Left lobe of liver (tissue), 2 donors: ENCODE data around the gene MBD3L5. TPM values are rescaled to one million over a fixed set of nuclear protein-coding genes. Genes with fewer than 3 reads are reported as not detected.
"Not testable (repeated sequence)": the region's sequence is repeated elsewhere in the genome, so short reads cannot be mapped to it uniquely, and the experiment has no call there.

Experiments used
- ATAC-seq: fragments of 200-7000 bp; cut with Tn5 transposase; one replicate; pipeline ENCODE4 v1.9.1; 2020; ENCODE audit warnings: mild to moderate bottlenecking, moderate library complexity
- DNase-seq: peaks from one replicate; pipeline ENCODE4 v3.0.0-alpha.2; 2020; ENCODE audit warnings: low spot score
- total RNA-seq: library from RNA; stranded (reverse); gene quantifications from one replicate; pipeline ENCODE4 v1.2.1, GENCODE V29; 2021
- donor health status: DM: no; HTN: no; CAD: no; lungs with moderate emphysema.
- donor health status: DM: no; HTN: yes; CAD: no.

Gene MBD3L5
- total RNA-seq, 1 donor from 2014 or later: not detected

- not testable (repeated sequence) for ATAC-seq, DNase-seq
These were observed 21.0 kb downstream of the MBD3L5 start for GRCh38 chr19:7051421-7051820.

DNA sequence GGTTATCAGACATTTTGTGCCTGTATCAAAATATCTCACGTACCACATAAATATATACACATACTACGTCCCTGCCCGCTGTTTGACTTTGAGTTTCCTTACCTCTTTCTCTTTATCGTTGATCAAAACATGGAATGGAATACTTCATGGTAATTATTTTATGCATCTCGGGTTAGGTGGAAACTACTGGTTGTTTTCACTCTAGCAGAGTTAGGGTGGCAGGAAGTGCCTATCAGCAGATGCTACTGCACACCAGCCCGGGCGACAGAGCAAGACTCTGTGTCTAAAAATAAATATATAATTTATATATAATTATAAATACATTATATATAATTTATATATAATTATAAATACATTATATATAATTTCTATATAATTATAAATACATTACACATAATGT is 22.5 kb downstream of the MBD3L5 start:
- not testable (repeated sequence) for ATAC-seq, DNase-seq

DNA sequence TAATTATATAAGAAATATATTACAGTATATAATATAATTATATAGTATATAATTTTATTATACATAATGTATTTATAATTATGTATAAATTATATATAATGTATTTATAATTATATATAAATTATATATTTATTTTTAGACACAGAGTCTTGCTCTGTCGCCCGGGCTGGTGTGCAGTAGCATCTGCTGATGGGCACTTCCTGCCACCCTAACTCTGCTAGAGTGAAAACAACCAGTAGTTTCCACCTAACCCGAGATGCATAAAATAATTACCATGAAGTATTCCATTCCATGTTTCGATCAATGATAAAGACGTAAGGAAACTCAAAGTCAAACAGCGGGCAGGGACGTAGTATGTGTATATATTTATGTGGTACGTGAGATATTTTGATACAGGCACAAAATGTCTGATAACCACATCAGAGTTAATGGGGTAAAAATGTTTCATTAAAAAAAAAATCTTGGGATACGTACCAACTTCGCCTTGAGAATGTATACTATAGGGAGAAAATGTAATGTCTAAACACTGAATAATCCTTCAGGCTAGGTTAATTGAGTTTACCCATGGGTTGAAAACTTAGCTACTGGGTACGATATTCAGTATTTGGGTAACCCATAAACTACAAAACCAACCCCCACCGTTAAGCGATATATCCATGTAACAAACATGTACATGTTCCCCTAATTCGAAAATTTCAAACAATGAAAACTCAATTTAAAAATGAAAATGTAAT is 24.4 kb downstream of the MBD3L5 start:
- not testable (repeated sequence) for DNase-seq, ATAC-seq

DNA sequence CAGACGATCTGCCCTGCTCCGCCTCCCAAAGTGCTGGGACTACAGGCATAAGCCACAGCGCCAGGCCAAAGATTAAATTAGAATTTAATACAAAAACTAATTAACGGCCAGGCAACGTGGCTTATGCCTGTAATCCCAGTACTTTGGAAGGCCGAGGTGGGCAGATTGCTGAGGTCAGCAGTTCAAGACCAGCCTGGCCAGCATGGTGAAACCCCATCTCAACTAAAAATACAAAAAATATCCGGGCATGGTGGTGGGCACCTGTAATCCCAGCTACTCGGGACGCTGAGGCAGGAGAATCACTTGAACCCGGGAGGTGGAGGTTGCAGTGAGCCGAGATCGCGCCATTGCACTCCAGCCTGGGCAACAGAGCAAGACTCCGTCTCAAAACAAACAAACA is 25.3 kb downstream of the MBD3L5 start:
- ATAC-seq, DNase-seq: not testable (repeated sequence)

DNA sequence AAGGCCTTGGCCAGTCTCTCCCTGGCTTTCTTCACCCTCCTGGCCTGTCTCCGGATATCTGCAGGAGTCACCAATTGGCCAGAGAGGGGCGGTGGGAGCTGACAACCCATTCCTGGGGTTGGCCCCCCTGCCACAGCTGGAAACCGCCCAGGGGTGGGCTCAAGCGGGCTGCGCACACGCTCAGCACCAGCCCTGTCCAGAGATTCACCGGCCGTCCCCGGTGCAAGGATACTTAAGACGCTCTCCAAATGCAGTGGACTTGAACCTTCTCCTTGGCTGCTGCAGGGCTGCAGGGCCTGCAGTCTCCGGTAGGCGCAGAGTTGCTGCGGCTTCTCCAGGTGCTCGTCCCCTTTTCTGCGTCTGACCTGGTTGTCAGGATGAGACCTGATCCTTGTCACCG is 26.0 kb downstream of the MBD3L5 start:
- DNase-seq, ATAC-seq: not testable (repeated sequence)

- not testable (repeated sequence) for ATAC-seq, DNase-seq
These were observed 28.2 kb downstream of the MBD3L5 start, which contains the start of gene MBD3L3 for GRCh38 chr19:7058576-7058975. Gene MBD3L3 (minus strand): TSS chr19:7058676. CDS start chr19:7058605, 71 bp downstream.

GRCh38 chr19:7059977-7060376 is 29.6 kb downstream of the MBD3L5 start:
- ATAC-seq, DNase-seq: not testable (repeated sequence)

- DNase-seq: no peak
- ATAC-seq: no peak
These were observed 33.0 kb downstream of the MBD3L5 start for GRCh38 chr19:7063339-7063738.

DNA sequence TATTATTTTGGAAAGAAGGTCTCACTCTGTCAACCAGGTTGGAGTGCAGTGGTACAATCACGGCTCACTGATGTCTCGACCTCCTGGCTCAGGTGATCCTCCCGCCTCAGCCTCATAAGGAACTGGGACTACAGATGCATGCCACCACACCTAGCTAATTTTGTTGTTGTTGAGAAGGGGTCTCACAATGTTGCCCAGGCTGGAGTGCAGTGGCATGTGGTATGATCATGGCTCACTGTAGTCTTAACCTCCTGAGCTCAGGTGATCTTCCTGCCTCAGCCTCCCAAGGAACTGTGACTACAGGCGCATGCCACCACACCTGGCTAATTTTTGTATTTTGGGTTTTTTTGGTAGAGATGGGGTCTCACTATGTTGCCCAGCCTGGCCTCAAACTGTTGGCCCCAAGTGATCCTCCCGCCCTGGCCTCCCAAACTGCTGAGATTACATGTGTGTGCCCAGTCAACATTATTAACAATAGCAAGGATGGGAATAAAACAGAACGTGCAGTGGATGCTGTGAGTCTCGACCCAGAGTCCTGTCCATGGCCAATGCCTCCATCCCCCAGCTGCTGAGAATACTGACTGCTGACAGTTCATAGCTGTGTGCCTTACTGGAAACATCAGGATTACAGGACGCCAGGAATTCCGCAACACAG is 33.5 kb downstream of the MBD3L5 start:
- ATAC-seq: no peak
- DNase-seq: no peak

- ATAC-seq: not testable (repeated sequence)
These were observed 36.7 kb downstream of the MBD3L5 start for GRCh38 chr19:7067122-7067521.

DNA sequence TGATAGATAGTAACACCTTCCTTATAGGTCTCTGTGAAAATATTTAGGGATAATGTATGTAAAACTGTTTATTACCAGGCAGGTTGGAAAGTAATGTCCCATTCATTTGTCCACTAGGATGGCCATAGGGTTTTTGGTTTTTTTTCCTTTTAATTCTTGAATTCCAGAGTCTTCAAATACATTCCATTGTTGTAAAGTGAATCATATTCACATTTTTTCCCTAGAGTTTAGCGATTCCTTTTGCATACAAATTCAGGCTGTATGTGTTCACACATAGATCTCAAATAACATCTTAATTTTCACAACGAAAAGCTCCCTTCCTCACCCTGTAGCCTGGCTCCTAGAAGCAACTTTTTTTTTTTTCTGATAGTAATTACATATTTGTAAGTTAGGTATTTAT is 37.3 kb downstream of the MBD3L5 start:
- DNase-seq: no peak
- ATAC-seq: no peak

More at GRCh38 chr19:7067122-7067521, 36.7 kb downstream of the MBD3L5 start:
- DNase-seq: not testable (repeated sequence)

GRCh38 chr19:7068599-7068998 is 38.2 kb downstream of the MBD3L5 start:
- ATAC-seq (no peak), DNase-seq (no peak)

GRCh38 chr19:7069042-7069903 is 38.9 kb downstream of the MBD3L5 start, which contains the start of gene ZNF557:
Gene ZNF557 (plus strand): TSS chr19:7069703. CDS start chr19:7075075, 5,372 bp downstream.
- ATAC-seq: peak; percentile 98
- peak; percentile 99 for DNase-seq

DNA sequence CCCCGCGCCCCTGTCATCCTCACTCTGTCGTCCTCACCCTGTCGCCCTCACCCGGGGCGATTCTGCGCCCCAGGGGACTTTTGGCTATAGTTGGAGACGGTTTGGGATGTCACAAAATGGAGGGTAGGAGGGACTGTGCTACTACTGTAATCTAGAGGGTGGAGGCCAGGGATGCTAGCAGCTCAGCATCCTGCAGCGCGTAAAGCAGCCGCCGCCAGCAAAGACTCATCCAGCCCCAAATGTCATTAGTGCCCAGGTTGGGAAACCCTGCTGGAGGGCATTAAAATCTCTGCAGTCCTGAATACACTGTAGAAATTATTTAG is 39.5 kb downstream of the MBD3L5 start:
- DNase-seq (no peak), ATAC-seq (no peak)

DNA sequence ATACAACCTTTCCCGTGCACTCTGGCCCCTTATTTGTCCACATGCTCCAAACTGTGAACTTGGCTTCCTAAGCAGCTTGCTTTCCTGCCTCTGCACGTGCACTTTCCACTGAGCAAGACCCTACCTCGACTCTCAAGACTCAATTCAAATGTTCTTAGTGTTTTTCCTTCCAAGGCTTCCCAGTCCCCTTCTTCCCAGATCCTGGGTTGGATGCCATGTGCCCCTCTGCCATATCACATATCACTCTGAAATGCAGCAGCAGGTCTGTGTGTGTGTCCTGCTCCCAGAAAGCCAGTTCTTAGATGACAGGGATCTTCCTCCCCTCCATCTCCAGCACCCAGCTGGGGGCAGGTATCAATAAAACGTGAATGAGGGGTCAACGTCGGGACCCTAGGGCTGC is 42.2 kb downstream of the MBD3L5 start:
- DNase-seq (no peak), ATAC-seq (no peak)

DNA sequence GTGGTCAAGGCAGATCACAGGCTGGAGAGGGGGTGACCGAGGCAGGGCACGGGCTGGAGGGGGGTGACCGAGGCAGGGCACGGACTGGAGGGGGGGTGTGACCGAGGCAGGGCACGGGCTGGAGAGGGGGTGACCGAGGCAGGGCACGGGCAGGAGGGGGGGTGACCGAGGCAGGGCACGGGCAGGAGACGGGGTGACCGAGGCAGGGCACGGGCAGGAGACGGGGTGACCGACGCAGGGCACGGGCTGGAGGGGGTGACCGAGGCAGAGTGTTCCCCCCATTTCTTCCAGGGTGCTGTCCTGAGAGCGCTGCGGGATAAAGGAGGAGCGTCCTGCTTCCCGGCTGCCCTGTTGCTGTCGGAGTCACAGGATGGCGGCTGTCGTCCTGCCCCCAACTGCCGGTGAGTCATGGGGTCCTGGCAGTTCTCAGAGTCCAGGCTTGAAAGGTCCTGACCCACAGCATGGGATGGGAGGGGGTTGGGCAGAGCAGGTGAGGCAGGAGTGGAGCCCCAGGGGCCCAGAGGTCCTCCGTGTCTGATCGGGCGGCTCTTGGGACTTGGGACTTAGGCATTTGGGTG is 44.4 kb downstream of the MBD3L5 start:
- no peak for DNase-seq
- no peak for ATAC-seq

- DNase-seq (no peak), ATAC-seq (no peak)
These were observed 45.8 kb downstream of the MBD3L5 start for GRCh38 chr19:7076151-7076550.

- ATAC-seq (no peak), DNase-seq (no peak)
These were observed 47.6 kb downstream of the MBD3L5 start for GRCh38 chr19:7078008-7078407.
